NCI-H524 (cell line): ENCODE data around the gene KLHL6.

Source experiments
- DNase-seq, 2 experiments: peaks; one replicate each; lab custom pipeline; 2025; lab: John Stamatoyannopoulos, UW

Gene KLHL6

GRCh38 chr3:183503746-183504145, 51.8 kb downstream of the KLHL6 start:
- peak; percentile 17 to 66 for DNase-seq

GRCh38 chr3:183502237-183503181, 53.0 kb downstream of the KLHL6 start:
- peak; percentile 11 to 68 for DNase-seq

GRCh38 chr3:183500981-183501704, 54.4 kb downstream of the KLHL6 start:
- DNase-seq: no peak

- DNase-seq: no peak
Observed at GRCh38 chr3:183500319-183500718, 55.2 kb downstream of the KLHL6 start.

DNA sequence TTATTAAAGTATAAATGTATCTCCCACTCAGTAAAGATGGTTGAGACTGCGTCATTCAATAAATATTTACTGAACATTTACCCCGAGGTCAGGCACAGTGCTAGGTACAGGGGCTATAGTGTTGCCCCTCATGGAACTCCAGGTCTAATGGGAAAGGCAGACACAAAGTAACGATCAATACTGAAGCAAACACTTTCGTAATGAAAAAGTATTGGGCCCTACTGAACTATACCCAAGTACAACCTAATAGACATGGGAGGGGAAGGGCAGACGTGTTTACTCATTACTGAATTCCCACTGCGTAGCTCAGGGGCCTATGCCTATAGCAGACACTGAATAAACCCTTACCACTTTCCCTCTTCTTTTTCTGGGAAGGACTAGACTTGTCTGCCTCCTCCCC, 56.9 kb downstream of the KLHL6 start:
- no peak for DNase-seq

DNA sequence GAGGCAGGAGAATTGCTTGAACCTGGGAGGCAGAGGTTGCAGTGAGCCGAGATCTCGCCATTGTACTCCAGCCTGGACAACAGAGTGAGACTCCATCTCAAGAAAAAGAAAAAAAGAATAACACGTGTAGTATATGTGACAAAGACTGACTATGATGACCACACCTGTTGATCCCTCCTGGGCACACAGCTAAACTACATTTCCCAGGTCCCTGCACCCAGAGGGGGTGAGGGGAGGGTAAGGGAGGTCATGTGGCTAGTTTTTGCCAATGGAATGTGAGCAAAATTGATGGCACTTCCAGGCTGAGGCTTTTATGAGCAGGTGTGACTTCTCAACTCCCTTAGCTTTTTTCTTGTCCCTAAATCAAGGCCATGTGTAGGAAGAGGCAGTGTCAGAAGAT, 58.2 kb downstream of the KLHL6 start:
- DNase-seq: no peak

DNA sequence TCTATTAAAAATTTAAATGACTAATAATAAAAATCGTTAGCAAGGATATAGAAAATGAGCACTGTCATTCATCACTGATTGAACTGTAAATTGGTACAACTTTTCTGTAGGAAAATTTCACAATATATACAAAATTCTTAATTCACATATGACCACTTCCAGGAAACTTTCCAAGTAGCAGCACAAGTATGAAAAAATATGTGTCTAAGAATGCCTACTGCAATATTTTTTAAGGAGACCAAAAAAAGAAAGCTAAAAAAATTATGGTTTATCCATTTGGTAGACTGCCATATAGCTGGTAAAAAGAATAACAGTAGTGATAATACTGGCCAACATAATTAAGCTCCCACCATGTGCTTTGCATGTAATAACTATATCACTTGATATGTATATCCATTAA, 59.2 kb downstream of the KLHL6 start:
- no peak for DNase-seq

DNA sequence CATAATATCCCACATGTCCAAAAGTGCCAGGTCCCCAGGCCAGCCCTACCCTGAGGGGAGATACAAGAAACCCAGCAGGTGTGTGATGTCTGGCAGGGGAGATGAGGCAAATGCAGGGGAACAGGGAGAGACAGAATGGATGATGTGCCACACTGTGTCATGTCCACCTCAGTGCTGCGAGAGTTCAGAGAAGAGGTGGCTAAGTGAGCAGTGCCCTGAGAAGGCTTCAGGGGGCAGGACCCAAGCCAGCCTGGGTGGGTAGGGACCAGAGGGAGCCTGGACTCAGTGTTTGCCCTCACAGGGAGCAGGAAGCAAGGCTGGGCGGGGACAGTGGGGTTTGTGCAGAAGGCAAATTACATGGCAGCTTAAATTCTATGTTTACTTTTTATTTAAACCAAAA, 61.2 kb downstream of the KLHL6 start:
- DNase-seq: no peak

- DNase-seq: no peak
Observed at GRCh38 chr3:183493296-183494045, 62.0 kb downstream of the KLHL6 start.

- DNase-seq: no peak
Observed at GRCh38 chr3:183492849-183493179, 62.7 kb downstream of the KLHL6 start.

GRCh38 chr3:183491923-183492848, 63.3 kb downstream of the KLHL6 start:
- DNase-seq: no peak

DNA sequence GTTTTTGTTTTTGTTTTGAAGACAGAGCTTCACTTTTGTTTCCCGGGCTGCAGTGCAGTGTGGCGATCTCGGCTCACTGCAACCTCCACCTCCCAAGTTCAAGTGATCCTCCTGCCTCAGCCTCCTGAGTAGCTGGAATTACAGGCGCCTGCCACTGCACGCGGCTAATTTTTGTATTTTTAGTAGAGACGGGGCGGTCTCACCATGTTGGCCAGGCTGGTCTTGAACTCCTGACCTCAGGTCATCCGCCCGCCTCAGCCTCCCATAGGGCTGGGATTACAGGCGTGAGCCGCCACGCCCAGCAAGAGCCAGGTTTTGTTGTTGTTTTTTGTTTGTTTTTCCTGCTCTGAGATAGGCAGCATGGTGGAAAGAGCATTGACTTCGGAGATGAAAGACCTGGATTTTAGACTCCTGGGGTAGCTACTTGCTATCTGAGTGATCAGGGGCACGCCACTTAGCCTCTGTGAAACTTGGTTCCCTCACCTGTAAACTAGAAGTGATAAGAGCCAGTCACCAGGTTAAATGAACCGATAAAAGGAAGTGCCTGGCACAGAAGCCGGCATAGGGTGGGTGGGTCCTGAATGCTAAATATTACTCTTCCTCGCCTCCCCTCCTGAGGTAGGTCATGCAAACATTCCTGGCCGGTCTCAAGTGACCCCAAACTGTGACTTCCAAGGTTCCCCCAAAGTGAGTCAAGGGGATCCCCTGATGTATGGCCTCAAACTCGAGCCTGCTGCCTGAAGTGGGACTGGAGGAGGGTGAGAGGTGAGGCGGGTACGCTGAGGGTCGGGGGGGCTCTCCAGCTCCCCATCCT, 64.2 kb downstream of the KLHL6 start:
- no peak for DNase-seq

- DNase-seq: no peak
Observed at GRCh38 chr3:183490653-183491052, 64.9 kb downstream of the KLHL6 start.

DNA sequence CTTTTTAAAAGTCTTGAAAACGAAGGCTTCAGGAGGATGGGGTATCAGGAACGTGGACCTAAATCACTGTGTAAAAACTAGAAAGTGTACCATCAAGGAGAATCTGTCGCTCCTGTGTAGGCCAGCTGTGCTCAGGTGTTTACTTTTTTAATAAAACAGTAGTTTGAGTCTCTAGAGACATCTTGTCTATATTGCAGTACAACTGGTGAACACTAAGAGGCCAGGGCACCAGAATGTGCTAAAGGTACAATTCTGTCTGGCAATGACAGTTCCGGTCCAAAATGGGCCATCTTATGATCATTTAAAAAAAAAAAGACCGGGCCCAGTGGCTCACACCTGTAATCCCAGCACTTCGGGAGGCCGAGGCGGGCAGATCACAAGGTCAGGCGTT, 65.3 kb downstream of the KLHL6 start:
- DNase-seq: no peak

DNA sequence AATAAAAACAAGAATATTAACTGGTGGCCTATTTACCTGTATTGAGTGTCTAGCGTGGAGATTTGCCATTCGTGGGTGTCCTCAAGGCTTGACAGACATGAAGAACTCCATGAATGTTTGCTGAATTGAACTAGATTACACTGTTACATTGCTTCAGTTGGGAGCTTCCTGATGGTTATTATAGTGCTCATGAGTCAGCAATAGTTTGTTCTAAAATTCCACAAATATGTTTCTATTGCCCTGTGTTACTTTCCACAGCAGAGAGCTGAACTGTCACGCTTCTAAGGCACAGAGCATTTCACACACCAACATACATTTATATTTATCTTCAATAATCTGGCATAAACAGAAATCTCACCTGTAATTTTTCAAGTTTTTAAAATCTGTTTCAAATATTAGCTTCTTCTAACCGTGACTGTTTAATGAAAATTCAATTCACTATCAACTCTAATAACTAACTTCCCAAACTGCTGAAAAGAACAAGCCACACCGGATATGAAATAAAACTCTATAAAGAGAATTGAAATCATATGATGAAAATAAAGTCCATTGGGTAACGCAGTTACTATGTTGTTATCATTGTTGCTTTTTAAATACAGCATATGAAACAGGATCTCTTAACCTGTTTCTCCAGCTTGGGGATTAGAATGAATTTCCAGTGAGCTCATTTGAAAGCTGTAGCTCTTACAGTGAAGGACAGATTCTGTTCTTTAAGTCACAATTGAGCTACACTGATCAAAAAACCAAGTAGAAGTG, 65.9 kb downstream of the KLHL6 start:
- DNase-seq: no peak

DNA sequence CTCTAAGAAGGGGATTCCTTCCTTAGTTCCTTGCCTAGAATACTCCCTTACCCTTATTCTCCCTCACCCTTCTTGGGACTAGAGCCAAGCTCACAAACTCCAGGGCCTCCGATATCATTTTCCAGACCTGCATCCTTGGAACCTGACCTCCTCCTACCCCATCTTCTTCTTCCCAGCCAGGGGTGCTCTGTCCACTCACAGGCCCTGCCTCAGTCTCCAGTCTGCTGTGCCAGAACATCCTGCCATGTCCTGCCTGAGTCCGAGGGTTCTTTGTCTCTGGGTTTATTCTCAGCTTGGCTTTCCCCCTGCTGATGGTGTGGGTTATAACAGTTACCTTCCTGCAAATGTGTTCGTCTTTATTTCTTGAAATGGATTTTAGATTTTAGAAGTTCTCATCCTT, 67.2 kb downstream of the KLHL6 start:
- no peak for DNase-seq

DNA sequence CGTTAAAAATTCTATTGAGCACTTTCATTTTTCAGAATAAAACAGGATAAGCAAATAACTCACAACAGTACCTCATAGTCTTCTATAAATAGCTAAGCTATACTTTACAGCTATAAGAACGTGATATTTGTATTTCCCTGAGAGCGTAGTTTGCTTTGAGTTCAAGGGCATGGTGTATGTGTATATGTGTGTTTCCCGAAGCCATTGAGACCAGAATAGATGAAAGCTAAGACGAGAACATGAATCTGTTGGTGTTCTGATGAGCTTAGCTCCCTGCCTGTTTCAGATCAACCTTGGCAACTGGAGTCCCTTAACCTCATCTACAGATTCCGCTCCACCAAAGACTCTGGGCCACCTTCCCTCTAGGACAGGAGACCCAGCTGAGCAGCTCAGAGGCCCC, 67.6 kb downstream of the KLHL6 start:
- no peak for DNase-seq

DNA sequence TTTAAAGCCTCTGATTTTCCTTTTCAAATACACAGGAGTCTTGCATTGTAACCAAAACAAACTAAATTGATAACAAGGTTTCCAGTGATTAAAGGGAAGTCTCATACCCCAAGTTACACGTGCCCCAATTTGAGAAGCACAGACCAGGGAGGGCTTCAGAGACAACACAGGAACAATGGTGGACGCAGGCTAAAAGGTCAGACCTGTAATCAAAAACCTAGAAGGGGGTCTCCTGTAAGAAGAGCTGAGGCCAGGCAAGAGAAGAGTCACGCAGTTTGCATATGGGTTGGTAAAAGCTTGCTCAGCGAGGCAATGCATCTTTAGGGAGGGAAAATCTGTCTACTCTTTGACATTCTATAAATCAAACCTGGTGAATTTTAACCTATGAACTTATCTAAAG, 68.5 kb downstream of the KLHL6 start:
- DNase-seq: no peak

DNA sequence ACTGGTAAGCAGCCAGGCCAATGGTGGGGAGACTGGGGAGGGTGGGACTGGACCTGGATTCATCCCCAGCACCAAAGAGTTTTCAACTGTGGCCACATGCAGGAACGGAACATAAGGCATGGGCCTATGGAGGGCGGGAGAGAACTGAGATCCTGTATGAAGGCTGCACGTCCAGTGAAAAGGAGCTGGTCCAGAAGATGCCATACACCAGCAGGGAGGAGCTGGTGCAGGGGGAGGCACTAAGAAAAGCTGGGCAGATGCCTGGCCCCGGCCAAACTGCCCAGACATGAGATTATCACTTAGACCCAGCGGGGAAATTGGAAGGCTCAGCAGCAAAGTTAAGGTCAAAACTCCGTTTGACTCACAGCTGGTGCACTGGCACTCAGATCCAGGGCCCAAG, 69.0 kb downstream of the KLHL6 start:
- no peak for DNase-seq

- DNase-seq: no peak
Observed at GRCh38 chr3:183485585-183485984, 69.9 kb downstream of the KLHL6 start.
